ENCODE data around the gene TOR1A.

DNA sequence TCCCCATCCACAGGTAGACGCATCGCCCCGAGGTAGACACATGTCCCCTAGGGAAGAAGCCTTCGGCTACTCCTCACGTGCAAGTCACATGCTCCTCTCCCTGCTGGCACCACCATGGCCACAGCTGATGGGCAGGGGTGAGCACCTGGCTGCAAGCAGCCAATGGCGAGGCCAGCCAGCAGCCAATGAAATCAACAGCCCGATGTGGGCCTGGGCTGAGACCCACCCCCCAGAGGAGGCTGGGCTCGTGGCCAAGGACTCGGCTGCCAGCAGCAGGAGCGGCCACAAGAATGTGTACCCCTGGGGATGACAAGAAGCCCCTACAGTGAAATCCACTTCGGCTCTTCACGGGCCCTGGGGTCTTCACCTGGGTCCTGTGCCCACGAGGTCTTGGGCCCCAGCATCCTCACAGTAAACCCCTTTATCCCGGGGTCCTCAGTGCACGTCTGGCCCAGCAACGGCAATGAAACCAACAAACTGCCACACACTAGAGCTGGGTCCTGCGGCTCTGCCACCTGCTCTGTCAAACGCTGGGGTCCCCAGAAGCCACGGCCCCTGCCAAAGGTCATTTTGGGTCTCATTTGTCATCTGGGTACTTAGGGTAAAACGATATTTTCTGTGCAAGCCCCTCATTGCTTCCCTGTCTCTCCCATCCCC lies 49.0 kb downstream of the TOR1A start:
- TF ChIP-seq, protein P1, sequence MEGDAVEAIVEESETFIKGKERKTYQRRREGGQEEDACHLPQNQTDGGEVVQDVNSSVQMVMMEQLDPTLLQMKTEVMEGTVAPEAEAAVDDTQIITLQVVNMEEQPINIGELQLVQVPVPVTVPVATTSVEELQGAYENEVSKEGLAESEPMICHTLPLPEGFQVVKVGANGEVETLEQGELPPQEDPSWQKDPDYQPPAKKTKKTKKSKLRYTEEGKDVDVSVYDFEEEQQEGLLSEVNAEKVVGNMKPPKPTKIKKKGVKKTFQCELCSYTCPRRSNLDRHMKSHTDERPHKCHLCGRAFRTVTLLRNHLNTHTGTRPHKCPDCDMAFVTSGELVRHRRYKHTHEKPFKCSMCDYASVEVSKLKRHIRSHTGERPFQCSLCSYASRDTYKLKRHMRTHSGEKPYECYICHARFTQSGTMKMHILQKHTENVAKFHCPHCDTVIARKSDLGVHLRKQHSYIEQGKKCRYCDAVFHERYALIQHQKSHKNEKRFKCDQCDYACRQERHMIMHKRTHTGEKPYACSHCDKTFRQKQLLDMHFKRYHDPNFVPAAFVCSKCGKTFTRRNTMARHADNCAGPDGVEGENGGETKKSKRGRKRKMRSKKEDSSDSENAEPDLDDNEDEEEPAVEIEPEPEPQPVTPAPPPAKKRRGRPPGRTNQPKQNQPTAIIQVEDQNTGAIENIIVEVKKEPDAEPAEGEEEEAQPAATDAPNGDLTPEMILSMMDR (IDR thresholded peaks at IDR 0.05): no peak
- TF ChIP-seq POLR2A (IDR thresholded peaks at IDR 0.05): no peak

All from lower leg skin (tissue), 3 donors.